Esophagus (tissue), 2 donors: ENCODE measurements around the gene CLEC3A. TPM values are rescaled to one million over a fixed set of nuclear protein-coding genes. Genes with fewer than 3 reads are reported as not detected.
"Not testable (repeated sequence)": the region's sequence is repeated elsewhere in the genome, so short reads cannot be mapped to it uniquely, and the experiment has no call there.

ENCODE experiments used
- H3K27ac ChIP-seq, 2 donors: one replicate each; pipeline ENCODE4 v1.5.1; 2013; ENCODE audit warnings: low read depth in 2 of 2, mild to moderate bottlenecking in 2 of 2, inconsistent platforms in 1 of 2, low read length in 1 of 2, moderate library complexity in 1 of 2
- H3K27me3 ChIP-seq, 2 donors: one replicate each; pipeline ENCODE4 v1.6.1; 2013; ENCODE audit warnings: low read length in 2 of 2, control low read depth in 1 of 2, mild to moderate bottlenecking in 1 of 2; ENCODE audit not compliant: insufficient read depth in 2 of 2, control insufficient read depth in 1 of 2
- H3K36me3 ChIP-seq, 2 donors: one replicate each; pipeline ENCODE4 v1.6.1; 2013; ENCODE audit warnings: low read length in 1 of 2; ENCODE audit not compliant: control insufficient read depth in 2 of 2, insufficient read depth in 2 of 2
- H3K4me1 ChIP-seq, 2 donors: one replicate each; pipeline ENCODE4 v1.6.1; 2013; ENCODE audit warnings: low read length in 1 of 2; ENCODE audit not compliant: control insufficient read depth in 2 of 2, insufficient read depth in 2 of 2
- H3K4me3 ChIP-seq, 2 donors: one replicate each; pipeline ENCODE4 v1.5.1; 2013; ENCODE audit warnings: low read length in 2 of 2, mild to moderate bottlenecking in 2 of 2, low read depth in 1 of 2, moderate library complexity in 1 of 2
- H3K9me3 ChIP-seq, 2 donors: one replicate each; pipeline ENCODE4 v1.6.1; 2013; ENCODE audit warnings: mild to moderate bottlenecking in 2 of 2, low read depth in 1 of 2, low read length in 1 of 2, moderate library complexity in 1 of 2; ENCODE audit not compliant: control insufficient read depth in 2 of 2, insufficient read depth in 1 of 2
- WGBS, 2 donors: extraction: QIAGEN DNeasy Blood & Tissue Kit; methylation state at CpG; one replicate each; pipeline ENCODE4 v1.1.7; 2013; 5-methylcytosine and 5-hydroxymethylcytosine counted together
- polyA plus RNA-seq, 2 donors: library from polyadenylated mRNA; stranded (reverse); fragments of 200-250 nt; gene quantifications; one replicate each; pipeline ENCODE4 v1.2.3, GENCODE V29; 2013
- donor health status: healthy with polysubstance abuse.
- donor health status: Bipolar disorder and iron deficiency.

CLEC3A gene
- polyA plus RNA-seq, 2 donors: 0.04 TPM; not detected in 1

DNA sequence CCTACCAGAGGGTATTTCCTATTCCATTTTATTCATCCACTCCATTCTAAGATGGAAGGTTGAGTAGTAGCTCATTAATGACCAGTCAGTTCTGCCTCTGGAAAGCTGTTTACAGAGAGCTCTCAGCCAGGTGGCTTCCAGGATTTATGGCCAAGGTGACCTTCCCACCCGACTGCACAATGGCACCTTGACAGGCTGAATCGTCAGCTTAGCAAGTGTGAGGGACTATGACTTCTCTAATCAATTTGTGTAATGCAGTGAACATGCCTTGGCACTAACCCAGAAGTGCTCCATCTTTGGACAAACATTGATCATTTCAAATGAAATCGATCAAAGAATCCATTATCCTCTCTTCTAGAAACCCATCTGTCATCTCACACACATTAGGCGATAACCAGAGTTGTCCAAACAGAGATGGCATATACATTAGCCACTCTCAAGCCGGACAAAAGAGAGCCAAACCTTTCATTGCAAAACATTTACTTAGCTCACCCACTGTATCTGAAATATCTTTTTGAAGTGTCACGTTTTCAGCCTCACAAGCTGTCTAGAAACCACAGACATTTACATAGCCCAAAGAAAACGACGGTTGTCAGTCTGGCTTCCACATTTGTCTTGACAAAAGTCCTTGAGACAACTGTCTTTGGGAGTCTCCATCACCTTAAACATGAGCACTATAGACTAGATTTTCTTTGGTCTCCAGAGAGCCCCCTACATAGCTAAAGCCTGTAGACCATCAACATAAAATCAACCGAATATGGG, 35.6 kb downstream of the CLEC3A start:
- Histone ChIP-seq H3K27ac (no peak overlapping the region), H3K27me3 (peaks cover 0 to 3% of the 10 kb centered on the region in 2 donors), H3K36me3 (no peaks in the 10 kb centered on the region), H3K4me3 (no peak overlapping the region), H3K9me3 (no peaks in the 10 kb centered on the region), H3K4me1 (no peaks in the 10 kb centered on the region)
- 41 to 53% methylated on average over 9 of the region's 9 CpGs for WGBS, 2 donors

GRCh38 chr16:78059806-78060205, 37.5 kb downstream of the CLEC3A start:
- H3K27me3 ChIP-seq, H3K4me3 ChIP-seq, H3K27ac ChIP-seq, H3K36me3 ChIP-seq, H3K9me3 ChIP-seq, H3K4me1 ChIP-seq: not testable (repeated sequence)
- WGBS, 2 donors: 82 to 85% methylated on average over 24 to 25 of the region's 25 CpGs

- Histone ChIP-seq H3K27ac (no peak overlapping the region), H3K4me1 (no peaks in the 10 kb centered on the region), H3K27me3 (peaks cover 0 to 3% of the 10 kb centered on the region in 2 donors), H3K9me3 (no peaks in the 10 kb centered on the region), H3K4me3 (no peak overlapping the region), H3K36me3 (no peaks in the 10 kb centered on the region)
- WGBS, 2 donors: 25 to 37% methylated on average over 5 of the region's 5 CpGs
These were observed 37.9 kb downstream of the CLEC3A start for GRCh38 chr16:78060295-78060694.

DNA sequence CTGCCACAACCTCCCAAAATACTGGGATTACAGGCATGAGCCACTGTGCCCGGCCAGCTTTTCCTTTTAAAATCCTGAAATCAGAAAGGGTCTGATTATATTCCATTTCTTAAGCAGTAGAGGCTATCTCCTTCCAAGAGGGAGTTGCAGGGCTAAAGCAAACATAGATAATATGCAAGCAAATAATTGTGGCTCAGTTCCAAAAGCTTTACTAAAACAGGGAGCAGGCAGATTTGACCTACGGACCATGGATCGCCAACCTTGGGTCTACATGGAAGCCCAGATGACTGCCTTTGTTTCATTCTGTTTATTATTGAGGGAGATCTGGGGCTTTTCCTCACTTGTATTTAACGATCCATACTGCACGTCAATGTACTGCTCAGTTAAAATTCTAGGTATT, 38.5 kb downstream of the CLEC3A start:
- Histone ChIP-seq H3K27ac (no peak overlapping the region), H3K4me1 (no peaks in the 10 kb centered on the region), H3K36me3 (no peaks in the 10 kb centered on the region), H3K27me3 (peaks cover 0 to 3% of the 10 kb centered on the region in 2 donors), H3K4me3 (no peak overlapping the region), H3K9me3 (no peaks in the 10 kb centered on the region)
- WGBS, 2 donors: 56 to 69% methylated on average over 5 of the region's 5 CpGs

DNA sequence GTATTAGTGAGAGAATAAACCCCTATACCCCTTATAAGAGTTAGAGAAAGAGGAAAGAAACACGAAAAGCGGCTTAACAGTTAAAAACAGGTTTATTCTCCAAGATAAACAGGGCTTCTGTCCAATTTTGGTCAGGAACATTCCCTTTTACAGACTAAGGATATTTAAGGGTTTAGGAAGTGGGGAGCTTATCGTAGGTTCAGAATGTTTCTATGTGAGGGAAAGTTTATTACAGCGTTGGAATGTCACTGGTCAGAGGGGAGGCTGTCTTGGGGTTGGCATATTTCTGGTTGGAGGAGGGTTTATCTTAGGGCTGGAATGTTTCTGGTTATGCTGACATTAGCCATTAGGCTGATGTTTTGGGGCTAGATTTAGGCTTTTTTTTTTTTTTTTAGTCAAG, 43.0 kb downstream of the CLEC3A start:
- no peaks in the 10 kb centered on the region for H3K4me1 ChIP-seq
- no peak overlapping the region for H3K4me3 ChIP-seq
- H3K9me3 ChIP-seq: no peaks in the 10 kb centered on the region
- H3K27me3 ChIP-seq: no peaks in the 10 kb centered on the region
- no peak overlapping the region for H3K27ac ChIP-seq
- 58 to 62% methylated on average over 4 of the region's 4 CpGs for WGBS, 2 donors
- no peaks in the 10 kb centered on the region for H3K36me3 ChIP-seq

DNA sequence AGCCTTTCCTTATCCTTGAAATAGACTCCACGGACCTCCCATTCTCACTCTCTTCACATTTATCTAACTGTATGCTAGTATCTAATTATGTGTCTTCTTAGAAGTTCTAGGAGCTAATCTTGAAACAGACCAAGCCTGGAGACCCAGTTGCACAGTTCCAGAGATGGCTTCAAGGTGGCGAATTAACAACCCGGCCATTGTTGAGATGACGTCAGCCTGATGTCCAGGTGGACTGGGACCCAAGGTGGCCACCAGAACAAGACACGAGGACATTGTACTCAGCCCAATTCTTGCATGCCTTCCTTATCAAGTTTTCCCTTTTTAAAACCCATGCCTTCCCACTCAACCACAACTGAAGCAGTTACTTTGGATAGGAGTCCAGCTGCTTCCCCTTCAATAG, 47.6 kb downstream of the CLEC3A start:
- Histone ChIP-seq H3K4me1 (no peaks in the 10 kb centered on the region), H3K9me3 (no peaks in the 10 kb centered on the region), H3K4me3 (no peak overlapping the region), H3K27ac (no peak overlapping the region), H3K27me3 (no peaks in the 10 kb centered on the region), H3K36me3 (no peaks in the 10 kb centered on the region)
- WGBS, 2 donors: 93 to 94% methylated on average over 5 of the region's 5 CpGs

GRCh38 chr16:78072275-78072674, 49.9 kb downstream of the CLEC3A start:
- Histone ChIP-seq H3K4me1 (no peaks in the 10 kb centered on the region), H3K36me3 (no peaks in the 10 kb centered on the region), H3K9me3 (no peaks in the 10 kb centered on the region), H3K27me3 (no peaks in the 10 kb centered on the region), H3K27ac (no peak overlapping the region), H3K4me3 (no peak overlapping the region)
- 14 to 20% methylated on average over 5 of the region's 5 CpGs for WGBS, 2 donors

- Histone ChIP-seq H3K4me3 (no peak overlapping the region), H3K4me1 (no peaks in the 10 kb centered on the region), H3K27ac (no peak overlapping the region), H3K36me3 (no peaks in the 10 kb centered on the region), H3K9me3 (no peaks in the 10 kb centered on the region), H3K27me3 (no peaks in the 10 kb centered on the region)
- WGBS, 2 donors: 85 to 86% methylated on average over 3 of the region's 3 CpGs
These were observed 53.5 kb downstream of the CLEC3A start for GRCh38 chr16:78075800-78076199.

GRCh38 chr16:78081341-78081740, 59.0 kb downstream of the CLEC3A start:
- Histone ChIP-seq H3K9me3 (no peaks in the 10 kb centered on the region), H3K27me3 (no peaks in the 10 kb centered on the region), H3K27ac (no peak overlapping the region), H3K4me1 (no peaks in the 10 kb centered on the region), H3K4me3 (no peak overlapping the region), H3K36me3 (no peaks in the 10 kb centered on the region)
- WGBS, 2 donors: 84 to 88% methylated on average over 4 of the region's 4 CpGs
